Neural cell (in vitro differentiated cells): ENCODE results near the gene ZNF438. TPM values are rescaled to one million over a fixed set of nuclear protein-coding genes. Genes with fewer than 3 reads are reported as not detected.

Experiments used
- H2AFZ ChIP-seq: fragments of 200-600, 300-800 bp; sonication (generic), shearing (Covaris generic); 2 replicates; pipeline ENCODE4 v1.6.0; 2014; ENCODE audit warnings: low read depth, mild to moderate bottlenecking, antibody characterized with exemption, low read length, moderate library complexity
- H3F3A ChIP-seq: fragments of 200-600 bp; shearing (Covaris generic); 2 replicates; pipeline ENCODE4 v1.6.1; 2016; ENCODE audit warnings: mild to moderate bottlenecking, moderate library complexity, mixed read lengths, antibody characterized with exemption, low read length; ENCODE audit not compliant: insufficient read depth, poor library complexity, severe bottlenecking
- H3K27ac ChIP-seq: fragments of 200-600, 300-800 bp; sonication (generic), shearing (Covaris generic); 2 replicates; pipeline ENCODE4 v1.5.1; 2014; ENCODE audit warnings: mild to moderate bottlenecking, low read length, moderate library complexity
- H3K27me3 ChIP-seq: fragments of 300-800, 200-600 bp; sonication (generic), shearing (Covaris generic); 2 replicates; pipeline ENCODE4 v1.6.0; 2014; ENCODE audit warnings: mild to moderate bottlenecking, low read depth, low read length, moderate library complexity; ENCODE audit not compliant: insufficient read depth
- H3K36me3 ChIP-seq: fragments of 300-800, 200-600 bp; sonication (generic), shearing (Covaris generic); 2 replicates; pipeline ENCODE4 v1.5.1; 2014; ENCODE audit warnings: mild to moderate bottlenecking, antibody characterized with exemption, low read length, moderate library complexity; ENCODE audit not compliant: insufficient read depth
- H3K4me2 ChIP-seq: fragments of 300-800, 200-600 bp; sonication (generic), shearing (Covaris generic); 2 replicates; pipeline ENCODE4 v1.6.0; 2014; ENCODE audit warnings: mild to moderate bottlenecking, low read length
- H3K4me3 ChIP-seq: fragments of 300-800, 200-600 bp; sonication (generic), shearing (Covaris generic); 2 replicates; pipeline ENCODE4 v1.5.1; 2014; ENCODE audit warnings: mild to moderate bottlenecking, low read length, moderate library complexity
- H3K79me2 ChIP-seq: fragments of 200-600 bp; shearing (Covaris generic); replicated peaks from 2 replicates; pipeline ENCODE4 v1.6.0; 2014; ENCODE audit warnings: mild to moderate bottlenecking, low read length, moderate library complexity; ENCODE audit not compliant: insufficient read depth
- H3K9ac ChIP-seq: fragments of 300-800, 200-600 bp; sonication (generic), shearing (Covaris generic); 2 replicates; pipeline ENCODE4 v1.6.1; 2016; ENCODE audit warnings: mild to moderate bottlenecking, low read length, mixed read lengths
- H3K9me2 ChIP-seq: fragments of 200-600 bp; shearing (Covaris generic); 2 replicates; pipeline ENCODE4 v1.6.1; 2016; ENCODE audit warnings: mild to moderate bottlenecking, low read length, mixed read lengths; ENCODE audit not compliant: insufficient read depth
- H3K9me3 ChIP-seq: fragments of 200-600, 300-800 bp; sonication (generic), shearing (Covaris generic); 2 replicates; pipeline ENCODE4 v1.6.1; 2016; ENCODE audit warnings: mild to moderate bottlenecking, mixed run types, low read length, moderate library complexity, mixed read lengths
- H4K20me1 ChIP-seq: fragments of 200-600 bp; shearing (Covaris generic); 2 replicates; pipeline ENCODE4 v1.6.1; 2016; ENCODE audit warnings: mild to moderate bottlenecking, mixed run types; ENCODE audit not compliant: insufficient read depth
- CTCF ChIP-seq: fragments of 450-650 bp; IDR thresholded peaks from 2 replicates; pipeline ENCODE4 v1.5.1; 2014; ENCODE audit warnings: antibody characterized with exemption, mild to moderate bottlenecking, moderate library complexity; ENCODE audit not compliant: poor library complexity, severe bottlenecking
- EP300 ChIP-seq: fragments of 450-650 bp; conservative IDR thresholded peaks from 2 replicates; pipeline ENCODE4 v1.6.1; 2014; ENCODE audit warnings: antibody characterized with exemption, mild to moderate bottlenecking, moderate library complexity; ENCODE audit not compliant: poor library complexity, severe bottlenecking
- EZH2 ChIP-seq: fragments of 200-600, 300-800 bp; shearing (Covaris generic), sonication (generic); IDR thresholded peaks from 2 replicates; pipeline ENCODE4 v1.6.1; 2014; ENCODE audit warnings: antibody characterized with exemption, low read length, borderline replicate concordance, mild to moderate bottlenecking; ENCODE audit not compliant: insufficient read depth, poor library complexity, severe bottlenecking
- MXI1 ChIP-seq: fragments of 450-650 bp; conservative IDR thresholded peaks from 2 replicates; pipeline ENCODE4 v1.6.1; 2014; ENCODE audit warnings: antibody characterized with exemption, mild to moderate bottlenecking; ENCODE audit not compliant: poor library complexity, severe bottlenecking
- POLR2AphosphoS5 ChIP-seq: IDR thresholded peaks from 2 replicates; pipeline ENCODE4 v1.6.1; 2012
- RAD21 ChIP-seq: fragments of 450-650 bp; conservative IDR thresholded peaks from 2 replicates; pipeline ENCODE4 v1.6.1; 2014; ENCODE audit warnings: antibody characterized with exemption, mild to moderate bottlenecking, moderate library complexity
- REST ChIP-seq: IDR thresholded peaks from 2 replicates; pipeline ENCODE4 v1.6.1; 2012; ENCODE audit warnings: borderline replicate concordance
- SMC3 ChIP-seq: fragments of 450-650 bp; conservative IDR thresholded peaks from 2 replicates; pipeline ENCODE4 v1.6.1; 2014; ENCODE audit warnings: antibody characterized with exemption, mild to moderate bottlenecking, moderate library complexity; ENCODE audit not compliant: poor library complexity
- TAF1 ChIP-seq: IDR thresholded peaks from 2 replicates; pipeline ENCODE4 v1.6.1; 2012; ENCODE audit warnings: low read depth
- polyA plus RNA-seq: library from polyadenylated mRNA; depleted of rRNA; stranded (reverse); fragments of >200 nt; gene quantifications from 2 replicates; pipeline ENCODE4 v1.2.3, GENCODE V29; 2014

Gene ZNF438
- polyA plus RNA-seq, 1 donor from 2014 or later, result 0.78 TPM

GRCh38 chr10:30806850-30807249, 224.8 kb downstream of the ZNF438 start:
- H3K27me3 ChIP-seq, result no peaks in the 10 kb centered on the region
- no peak overlapping the region for H3K4me2 ChIP-seq
- no peaks in the 10 kb centered on the region for H3K79me2 ChIP-seq
- H3K9me3 ChIP-seq, result no peaks in the 10 kb centered on the region
- no peak overlapping the region for H3K9ac ChIP-seq
- no peaks in the 10 kb centered on the region for H3K9me2 ChIP-seq
- H4K20me1 ChIP-seq, result no peaks in the 10 kb centered on the region
- H3K36me3 ChIP-seq, result no peaks in the 10 kb centered on the region
- H3K27ac ChIP-seq, result no peak overlapping the region
- no peak overlapping the region for H3K4me3 ChIP-seq
- no peaks in the 10 kb centered on the region for H3F3A ChIP-seq
- no peak overlapping the region for H2AFZ ChIP-seq
- no peak for TF ChIP-seq SMC3
- TF ChIP-seq CTCF, result no peak
- no peak for TF ChIP-seq RAD21
- TF ChIP-seq REST, result no peak
- no peak for TF ChIP-seq EP300
- no peak for TF ChIP-seq POLR2AphosphoS5

GRCh38 chr10:30805061-30805460, 226.6 kb downstream of the ZNF438 start:
- Histone ChIP-seq H2AFZ (no peak overlapping the region), H3K27ac (no peak overlapping the region), H3K9me2 (no peaks in the 10 kb centered on the region), H3F3A (no peaks in the 10 kb centered on the region), H3K4me2 (no peak overlapping the region), H3K9ac (no peak overlapping the region), H3K36me3 (no peaks in the 10 kb centered on the region), H3K4me3 (no peak overlapping the region), H4K20me1 (no peaks in the 10 kb centered on the region), H3K27me3 (no peaks in the 10 kb centered on the region), H3K9me3 (no peaks in the 10 kb centered on the region), H3K79me2 (no peaks in the 10 kb centered on the region)
- no peak for TF ChIP-seq MXI1
- no peak for TF ChIP-seq EZH2
- no peak for TF ChIP-seq EP300
- TF ChIP-seq TAF1, result no peak
- no peak for TF ChIP-seq RAD21
- no peak for TF ChIP-seq CTCF
- TF ChIP-seq SMC3, result no peak
- no peak for TF ChIP-seq REST
- no peak for TF ChIP-seq POLR2AphosphoS5
